ENCODE results near the gene TRIM14. TPM values are rescaled to one million over a fixed set of nuclear protein-coding genes. Genes with fewer than 3 reads are reported as not detected.

TRIM14 gene
- total RNA-seq, 1 experiment from 2014 or later: 11.9 TPM

- no peak for TF ChIP-seq AR (CRISPR knock-in tag; IDR thresholded peaks at IDR 0.05)
- TF ChIP-seq MYBL2 (CRISPR knock-in tag; IDR thresholded peaks at IDR 0.05): no peak
- TF ChIP-seq GTF2I (CRISPR knock-in tag; conservative IDR thresholded peaks at IDR 0.05): no peak
- no peak for TF ChIP-seq JAZF1 (CRISPR knock-in tag; IDR thresholded peaks at IDR 0.05)
- TF ChIP-seq SMAD3 (CRISPR knock-in tag; IDR thresholded peaks at IDR 0.05; ENCODE audit: borderline replicate concordance): no peak
- no peak for TF ChIP-seq E2F4 (CRISPR knock-in tag; IDR thresholded peaks at IDR 0.05; ENCODE audit: borderline replicate concordance, low read depth)
- TF ChIP-seq SOX15 (CRISPR knock-in tag; IDR thresholded peaks at IDR 0.05): no peak
These were observed 28.6 kb upstream of the TRIM14 start (continued) for GRCh38 chr9:98147582-98147981.

GRCh38 chr9:98146101-98146991 is 27.3 kb upstream of the TRIM14 start:
- ATAC-seq (peak; percentile 53), DNase-seq (ENCODE audit: low spot score) (no peak)
- H3K36me3 Mint-ChIP-seq: 0 out of 2 replicates have a peak, but pooled peaks cover 3% of the 10 kb centered on the region
- H3K27me3 Mint-ChIP-seq (ENCODE audit: low read depth): no peaks in the 10 kb centered on the region
- ChIA-PET CTCF (interaction anchor here (0.6 to 1.8 kb wide), 2 partner anchors 27 to 47 kb away, joined by 3 to 4 read pairs; no protein-coding TSS in a partner anchor), POLR2A (no interaction called here)
- no peaks in the 10 kb centered on the region for H3K9me3 Mint-ChIP-seq
- H3K27ac Mint-ChIP-seq: peak overlapping the region; percentile 69
- H3K4me3 Mint-ChIP-seq: no peak overlapping the region
- TF ChIP-seq GABPB1 (CRISPR knock-in tag; IDR thresholded peaks at IDR 0.05) (peak; percentile 67), NFE2L1 (CRISPR knock-in tag; IDR thresholded peaks at IDR 0.05) (no peak)
- no peaks in the 10 kb centered on the region for H3K4me1 Mint-ChIP-seq

- H3K36me3 Mint-ChIP-seq: no peaks in the 10 kb centered on the region
- CTCF ChIA-PET: interaction anchor here (1.8 kb wide), 1 partner anchor 49 kb away, joined by 4 read pairs; no protein-coding TSS in a partner anchor
- no peak for TF ChIP-seq ZNF416 (CRISPR knock-in tag; IDR thresholded peaks at IDR 0.05)
- no peak for TF ChIP-seq ATF2 (CRISPR knock-in tag; IDR thresholded peaks at IDR 0.05; ENCODE audit: borderline replicate concordance, low read depth)
- no peak for TF ChIP-seq USF2 (CRISPR knock-in tag; IDR thresholded peaks at IDR 0.05)
- TF ChIP-seq E2F5 (CRISPR knock-in tag; IDR thresholded peaks at IDR 0.05): no peak
- no peak for TF ChIP-seq ZNF281 (CRISPR knock-in tag; IDR thresholded peaks at IDR 0.05)
- no peak for TF ChIP-seq PRDM15 (CRISPR knock-in tag; IDR thresholded peaks at IDR 0.05)
- TF ChIP-seq JUN (CRISPR knock-in tag; IDR thresholded peaks at IDR 0.05): no peak
- TF ChIP-seq MLX (CRISPR knock-in tag; IDR thresholded peaks at IDR 0.05): no peak
These were observed 25.6 kb upstream of the TRIM14 start for GRCh38 chr9:98144631-98145030.

More at GRCh38 chr9:98144631-98145030, 25.6 kb upstream of the TRIM14 start:
- ATAC-seq: no peak
- no peaks in the 10 kb centered on the region for H3K9me3 Mint-ChIP-seq
- POLR2A ChIA-PET: no interaction called here
- H3K27ac Mint-ChIP-seq: 0 out of 2 replicates have a peak overlapping the region, but pooled peaks have one; percentile 51
- no peaks in the 10 kb centered on the region for H3K27me3 Mint-ChIP-seq (ENCODE audit: low read depth)
- no peak overlapping the region for H3K4me3 Mint-ChIP-seq
- no peak for DNase-seq (ENCODE audit: low spot score)
- H3K4me1 Mint-ChIP-seq: no peaks in the 10 kb centered on the region

Data from WTC11 (cell line).